Ishikawa (cell line): ENCODE results near the gene STON2.

Experiments
- CEBPB ChIP-seq: IDR thresholded peaks from 2 replicates; pipeline ENCODE4 v1.6.1; 2012
- EGR1 ChIP-seq: IDR thresholded peaks from 2 replicates; pipeline ENCODE4 v1.6.1; 2012
- EP300 ChIP-seq: IDR thresholded peaks from 2 replicates; pipeline ENCODE4 v1.6.1; 2012; ENCODE audit warnings: borderline replicate concordance
- RAD21 ChIP-seq: IDR thresholded peaks from 2 replicates; pipeline ENCODE4 v1.6.1; 2012; ENCODE audit warnings: low read depth
- TAF1 ChIP-seq: IDR thresholded peaks from 2 replicates; pipeline ENCODE4 v1.6.1; 2012; ENCODE audit warnings: low read depth, mild to moderate bottlenecking
- TEAD4 ChIP-seq: IDR thresholded peaks from 2 replicates; pipeline ENCODE4 v1.6.1; 2012
- TF ChIP-seq, protein P1 (sequence below): IDR thresholded peaks from 2 replicates; pipeline ENCODE4 v1.6.1; 2012; ENCODE audit warnings: low read depth, mild to moderate bottlenecking

DNA sequence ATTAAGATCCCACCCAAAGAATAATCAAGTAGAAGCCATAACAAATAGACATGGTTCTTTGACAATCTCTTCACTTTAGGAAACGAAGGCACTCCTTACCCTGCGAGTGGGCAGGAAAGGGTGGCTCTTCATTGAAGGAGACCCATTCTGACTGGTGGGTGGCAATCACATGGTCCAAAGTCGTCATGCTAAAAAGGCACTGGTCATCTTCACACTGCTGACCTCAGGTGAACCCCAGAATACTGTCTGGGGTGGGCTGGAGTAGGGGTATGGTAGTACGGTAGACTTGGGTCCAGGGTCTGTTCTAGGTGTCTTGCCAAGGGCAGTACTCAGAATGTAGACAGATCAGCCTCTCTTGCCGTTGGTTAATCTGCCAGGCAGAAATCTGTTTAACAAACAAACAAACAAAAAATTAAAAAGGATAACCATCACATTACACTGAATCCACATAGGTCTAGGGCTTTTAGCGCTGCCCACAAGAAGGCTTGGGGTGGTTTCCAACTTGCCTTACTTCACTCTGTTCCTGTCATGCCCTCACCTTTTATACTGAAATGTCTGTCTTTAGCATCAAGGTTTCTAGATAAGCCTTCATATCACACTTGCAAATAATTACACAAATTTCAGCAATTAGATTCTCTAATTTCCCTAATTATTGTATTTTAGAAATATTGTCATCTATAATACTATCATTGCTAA, 1.8 kb downstream of the STON2 start:
- no peak for TF ChIP-seq EGR1
- TF ChIP-seq, protein P1, sequence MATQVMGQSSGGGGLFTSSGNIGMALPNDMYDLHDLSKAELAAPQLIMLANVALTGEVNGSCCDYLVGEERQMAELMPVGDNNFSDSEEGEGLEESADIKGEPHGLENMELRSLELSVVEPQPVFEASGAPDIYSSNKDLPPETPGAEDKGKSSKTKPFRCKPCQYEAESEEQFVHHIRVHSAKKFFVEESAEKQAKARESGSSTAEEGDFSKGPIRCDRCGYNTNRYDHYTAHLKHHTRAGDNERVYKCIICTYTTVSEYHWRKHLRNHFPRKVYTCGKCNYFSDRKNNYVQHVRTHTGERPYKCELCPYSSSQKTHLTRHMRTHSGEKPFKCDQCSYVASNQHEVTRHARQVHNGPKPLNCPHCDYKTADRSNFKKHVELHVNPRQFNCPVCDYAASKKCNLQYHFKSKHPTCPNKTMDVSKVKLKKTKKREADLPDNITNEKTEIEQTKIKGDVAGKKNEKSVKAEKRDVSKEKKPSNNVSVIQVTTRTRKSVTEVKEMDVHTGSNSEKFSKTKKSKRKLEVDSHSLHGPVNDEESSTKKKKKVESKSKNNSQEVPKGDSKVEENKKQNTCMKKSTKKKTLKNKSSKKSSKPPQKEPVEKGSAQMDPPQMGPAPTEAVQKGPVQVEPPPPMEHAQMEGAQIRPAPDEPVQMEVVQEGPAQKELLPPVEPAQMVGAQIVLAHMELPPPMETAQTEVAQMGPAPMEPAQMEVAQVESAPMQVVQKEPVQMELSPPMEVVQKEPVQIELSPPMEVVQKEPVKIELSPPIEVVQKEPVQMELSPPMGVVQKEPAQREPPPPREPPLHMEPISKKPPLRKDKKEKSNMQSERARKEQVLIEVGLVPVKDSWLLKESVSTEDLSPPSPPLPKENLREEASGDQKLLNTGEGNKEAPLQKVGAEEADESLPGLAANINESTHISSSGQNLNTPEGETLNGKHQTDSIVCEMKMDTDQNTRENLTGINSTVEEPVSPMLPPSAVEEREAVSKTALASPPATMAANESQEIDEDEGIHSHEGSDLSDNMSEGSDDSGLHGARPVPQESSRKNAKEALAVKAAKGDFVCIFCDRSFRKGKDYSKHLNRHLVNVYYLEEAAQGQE = no peak
- no peak for TF ChIP-seq RAD21
- no peak for TF ChIP-seq EP300
- no peak for TF ChIP-seq CEBPB
- TF ChIP-seq TEAD4 = no peak
- TF ChIP-seq TAF1 = no peak
